HG03060 (cell line): Measurements from ENCODE around the gene RABEP2.

Experiments
- ATAC-seq: cut with Tn5 transposase; IDR thresholded peaks from one replicate; pipeline ENCODE4 v1.9.1; 2021; ENCODE audit warnings: low read depth, moderate number of reproducible peaks; ENCODE audit not compliant: unreplicated experiment

The RABEP2 gene

GRCh38 chr16:28863929-28864793, 60.9 kb downstream of the RABEP2 start:
- no peak for ATAC-seq

- no peak for ATAC-seq
Measured at GRCh38 chr16:28859326-28859725, 65.7 kb downstream of the RABEP2 start.

GRCh38 chr16:28858421-28858820, 66.6 kb downstream of the RABEP2 start:
- ATAC-seq, result no peak
